ENCODE results near the gene ADAMTS17.

Gene ADAMTS17

GRCh38 chr15:100193277-100193860 is 148.4 kb downstream of the ADAMTS17 start:
- DNase-seq = no peak

GRCh38 chr15:100192097-100193080 is 149.4 kb downstream of the ADAMTS17 start:
- no peak for DNase-seq

GRCh38 chr15:100191161-100191560 is 150.6 kb downstream of the ADAMTS17 start:
- DNase-seq = no peak

- no peak for DNase-seq
Measured at GRCh38 chr15:100190675-100191074, 151.1 kb downstream of the ADAMTS17 start.

- DNase-seq = no peak
Measured at GRCh38 chr15:100189849-100190248, 151.9 kb downstream of the ADAMTS17 start.

GRCh38 chr15:100189319-100189718 is 152.5 kb downstream of the ADAMTS17 start:
- DNase-seq = no peak

GRCh38 chr15:100187677-100188076 is 154.1 kb downstream of the ADAMTS17 start:
- no peak for DNase-seq

- DNase-seq = no peak
Measured at GRCh38 chr15:100186960-100187359, 154.8 kb downstream of the ADAMTS17 start.

- DNase-seq = no peak
Measured at GRCh38 chr15:100186366-100186765, 155.4 kb downstream of the ADAMTS17 start.

- DNase-seq = no peak
Measured at GRCh38 chr15:100183921-100184495, 157.8 kb downstream of the ADAMTS17 start.

GRCh38 chr15:100180921-100181320 is 160.9 kb downstream of the ADAMTS17 start:
- DNase-seq = no peak

- no peak for DNase-seq
Measured at GRCh38 chr15:100175406-100176114, 166.2 kb downstream of the ADAMTS17 start.

GRCh38 chr15:100174904-100175275 is 166.9 kb downstream of the ADAMTS17 start:
- DNase-seq = no peak

GRCh38 chr15:100174159-100174903 is 167.4 kb downstream of the ADAMTS17 start:
- DNase-seq = no peak

- no peak for DNase-seq
Measured at GRCh38 chr15:100172356-100173024, 169.3 kb downstream of the ADAMTS17 start.

GRCh38 chr15:100171411-100171810 is 170.4 kb downstream of the ADAMTS17 start:
- no peak for DNase-seq

GRCh38 chr15:100170291-100171210 is 171.2 kb downstream of the ADAMTS17 start:
- no peak for DNase-seq

- no peak for DNase-seq
Measured at GRCh38 chr15:100169615-100170290, 172.0 kb downstream of the ADAMTS17 start.

- DNase-seq = no peak
Measured at GRCh38 chr15:100168787-100169186, 173.0 kb downstream of the ADAMTS17 start.

GRCh38 chr15:100167884-100168375 is 173.8 kb downstream of the ADAMTS17 start:
- DNase-seq = no peak

All from activated naive CD4-positive, alpha-beta T cell treated with anti-CD3 and anti-CD28 coated beads, Interleukin-2, amount 50 U/mL, for 16 hours (primary cell).